DND-41 (cell line): ENCODE measurements around the gene SPSB1.
A peak's percentile ranks its signal among the peaks of the same experiment; 100 is the strongest.

ENCODE experiments used
- ATAC-seq: fragments of 200-7000 bp; cut with Tn5 transposase; 3 replicates; pipeline ENCODE4 v1.9.1; 2021; ENCODE audit warnings: low read depth; ENCODE audit not compliant: insufficient read depth
- DNase-seq: peaks from one replicate; pipeline ENCODE4 v3.0.0-alpha.2; 2020
- H2AFZ ChIP-seq: 2 replicates; pipeline ENCODE4 v1.6.0; 2012; ENCODE audit warnings: low read depth, low read length
- H3K27ac ChIP-seq: 2 replicates; pipeline ENCODE4 v1.5.1; 2012; ENCODE audit warnings: low read length, inconsistent platforms
- H3K27me3 ChIP-seq: fragments of 200-600 bp; sonication (generic); 2 replicates; pipeline ENCODE4 v1.6.0; 2012; ENCODE audit warnings: low read length, mild to moderate bottlenecking, inconsistent platforms; ENCODE audit not compliant: insufficient read depth, poor library complexity
- H3K36me3 ChIP-seq: 2 replicates; pipeline ENCODE4 v1.5.1; 2012; ENCODE audit warnings: low read length, inconsistent platforms; ENCODE audit not compliant: insufficient read depth
- H3K4me1 ChIP-seq: 2 replicates; pipeline ENCODE4 v1.5.1; 2012; ENCODE audit warnings: mild to moderate bottlenecking, low read length; ENCODE audit not compliant: insufficient read depth
- H3K4me2 ChIP-seq: 2 replicates; pipeline ENCODE4 v1.6.0; 2012; ENCODE audit warnings: mild to moderate bottlenecking, moderate library complexity, low read length, inconsistent platforms; ENCODE audit not compliant: insufficient read depth
- H3K4me3 ChIP-seq, 2 experiments: fragments of 200-600 bp in 1 of 2; shearing (Covaris generic) in 1 of 2; 2 replicates each; pipeline ENCODE4 v1.5.1; 2012 to 2016; ENCODE audit warnings: inconsistent platforms in 2 of 2, low read length in 2 of 2, mild to moderate bottlenecking in 2 of 2, low read depth in 1 of 2, moderate library complexity in 1 of 2
- H3K79me2 ChIP-seq: 2 replicates; pipeline ENCODE4 v1.6.0; 2012; ENCODE audit warnings: low read length, inconsistent platforms; ENCODE audit not compliant: insufficient read depth
- H3K9ac ChIP-seq: 2 replicates; pipeline ENCODE4 v1.6.0; 2012; ENCODE audit warnings: low read depth, mild to moderate bottlenecking, inconsistent platforms, low read length, moderate library complexity
- H3K9me3 ChIP-seq: 2 replicates; pipeline ENCODE4 v1.5.1; 2012; ENCODE audit warnings: low read length, moderate library complexity, mild to moderate bottlenecking, inconsistent platforms; ENCODE audit not compliant: insufficient read depth, severe bottlenecking
- H4K20me1 ChIP-seq: 2 replicates; pipeline ENCODE4 v1.6.0; 2012; ENCODE audit warnings: low read length; ENCODE audit not compliant: insufficient read depth
- EZH2 ChIP-seq: IDR thresholded peaks from 3 replicates; pipeline ENCODE4 v1.6.1; 2012; ENCODE audit warnings: borderline replicate concordance, low read depth, mild to moderate bottlenecking, moderate library complexity, low read length, inconsistent platforms; ENCODE audit not compliant: severe bottlenecking
- TF ChIP-seq, protein P1 (sequence below): IDR thresholded peaks from 2 replicates; pipeline ENCODE4 v1.5.1; 2012; ENCODE audit warnings: borderline replicate concordance, low read length, moderate library complexity, mild to moderate bottlenecking; ENCODE audit not compliant: poor library complexity, severe bottlenecking; ENCODE audit errors: extremely low read depth

The SPSB1 gene

DNA sequence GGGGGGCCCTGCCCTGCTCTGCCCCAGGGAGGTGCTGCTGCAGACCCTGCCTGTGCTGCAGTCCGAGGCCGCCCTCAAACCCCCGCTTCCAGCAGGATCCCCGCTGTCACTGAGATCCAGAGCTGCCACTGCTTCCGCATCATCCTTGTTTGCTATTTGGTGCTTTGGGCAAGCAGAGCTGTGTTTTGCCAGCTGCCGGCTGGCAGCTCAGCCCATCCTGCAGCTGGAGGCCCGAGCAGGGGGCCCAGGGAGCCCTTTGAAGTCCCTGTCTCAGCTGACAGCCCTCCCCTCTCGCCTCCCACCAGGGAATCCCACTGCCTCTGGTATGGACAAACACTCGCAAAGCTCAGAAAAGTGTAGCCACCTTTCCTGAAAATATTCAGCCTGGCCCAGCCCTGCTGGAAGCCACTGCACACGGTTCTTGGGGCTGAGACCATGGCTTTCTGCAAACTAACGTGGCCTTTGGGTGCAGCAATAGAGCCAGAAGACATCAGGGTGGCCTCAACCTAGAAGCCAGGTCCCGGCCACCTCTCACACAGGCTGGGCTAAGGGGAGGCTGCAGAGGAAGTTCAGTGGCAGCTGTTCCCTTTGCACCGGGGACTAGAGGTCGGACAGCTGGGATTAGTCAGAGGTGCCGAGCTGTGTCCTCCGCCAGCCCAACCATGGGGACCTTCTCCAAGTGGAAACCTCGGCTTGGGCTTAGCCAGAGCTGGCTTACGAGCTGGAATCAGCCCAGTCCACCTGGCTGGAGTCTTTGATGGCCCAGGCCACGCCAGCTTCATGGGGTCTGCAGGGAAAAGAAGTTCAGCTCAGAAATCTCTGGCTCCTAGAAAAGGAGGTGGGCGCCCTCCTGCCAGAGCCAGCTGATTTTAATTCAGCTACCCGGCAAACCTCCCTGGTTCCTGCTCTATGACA lies 107.1 kb downstream of the SPSB1 start:
- Histone ChIP-seq H4K20me1 (no peaks in the 10 kb centered on the region), H3K4me1 (peaks cover 59% of the 10 kb centered on the region), H3K9me3 (peaks cover 6% of the 10 kb centered on the region), H3K27me3 (no peaks in the 10 kb centered on the region), H3K9ac (peak overlapping the region; percentile 48), H2AFZ (no peak overlapping the region), H3K4me3 (no peak overlapping the region), H3K79me2 (no peaks in the 10 kb centered on the region), H3K36me3 (no peaks in the 10 kb centered on the region), H3K27ac (peak overlapping the region; percentile 94), H3K4me2 (peak overlapping the region; percentile 26)
- peak; percentile 75 for DNase-seq
- peak; percentile 18 for ATAC-seq
- TF ChIP-seq, protein P1, sequence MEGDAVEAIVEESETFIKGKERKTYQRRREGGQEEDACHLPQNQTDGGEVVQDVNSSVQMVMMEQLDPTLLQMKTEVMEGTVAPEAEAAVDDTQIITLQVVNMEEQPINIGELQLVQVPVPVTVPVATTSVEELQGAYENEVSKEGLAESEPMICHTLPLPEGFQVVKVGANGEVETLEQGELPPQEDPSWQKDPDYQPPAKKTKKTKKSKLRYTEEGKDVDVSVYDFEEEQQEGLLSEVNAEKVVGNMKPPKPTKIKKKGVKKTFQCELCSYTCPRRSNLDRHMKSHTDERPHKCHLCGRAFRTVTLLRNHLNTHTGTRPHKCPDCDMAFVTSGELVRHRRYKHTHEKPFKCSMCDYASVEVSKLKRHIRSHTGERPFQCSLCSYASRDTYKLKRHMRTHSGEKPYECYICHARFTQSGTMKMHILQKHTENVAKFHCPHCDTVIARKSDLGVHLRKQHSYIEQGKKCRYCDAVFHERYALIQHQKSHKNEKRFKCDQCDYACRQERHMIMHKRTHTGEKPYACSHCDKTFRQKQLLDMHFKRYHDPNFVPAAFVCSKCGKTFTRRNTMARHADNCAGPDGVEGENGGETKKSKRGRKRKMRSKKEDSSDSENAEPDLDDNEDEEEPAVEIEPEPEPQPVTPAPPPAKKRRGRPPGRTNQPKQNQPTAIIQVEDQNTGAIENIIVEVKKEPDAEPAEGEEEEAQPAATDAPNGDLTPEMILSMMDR: no peak
- no peak for TF ChIP-seq EZH2

DNA sequence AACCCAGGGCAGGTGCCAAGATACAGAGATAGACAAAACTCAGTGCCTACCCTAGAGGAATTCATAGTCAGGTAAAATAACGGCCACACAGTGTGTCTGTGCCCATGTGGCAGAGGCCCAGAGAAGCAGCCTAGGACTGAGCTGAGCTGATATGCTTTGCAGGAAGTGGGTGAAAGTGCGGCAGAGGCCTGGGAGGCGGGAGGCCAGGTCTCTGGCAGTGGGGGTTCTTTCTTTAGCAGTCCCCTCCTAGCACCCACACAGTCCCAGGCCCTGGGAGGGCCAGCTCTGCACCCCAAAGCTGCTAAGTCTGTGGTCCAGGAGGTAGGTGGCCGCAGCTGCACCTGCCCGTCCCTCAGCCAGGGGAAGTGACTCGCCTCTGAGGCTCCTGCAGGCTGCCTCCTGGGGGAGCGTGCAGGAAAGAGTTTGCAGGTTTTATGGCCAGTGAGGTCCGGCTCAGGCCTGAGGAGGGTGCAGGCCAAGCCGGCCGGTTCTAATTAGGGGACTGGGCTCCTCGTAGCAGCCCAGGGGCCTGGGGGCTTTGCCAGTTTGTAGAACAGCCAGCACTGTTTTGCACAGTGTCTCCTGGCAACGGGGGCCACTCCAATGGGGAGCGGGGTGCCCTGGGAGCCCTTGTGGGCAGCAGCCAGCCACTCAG lies 107.9 kb downstream of the SPSB1 start:
- TF ChIP-seq, protein P1: peak; percentile 11
- TF ChIP-seq EZH2: no peak
- Histone ChIP-seq H3K27ac (peak overlapping the region; percentile 94), H3K79me2 (no peaks in the 10 kb centered on the region), H4K20me1 (no peaks in the 10 kb centered on the region), H3K4me1 (peaks cover 67% of the 10 kb centered on the region), H2AFZ (no peak overlapping the region), H3K27me3 (no peaks in the 10 kb centered on the region), H3K9ac (peak overlapping the region; percentile 48), H3K4me3 (no peak overlapping the region), H3K9me3 (no peaks in the 10 kb centered on the region), H3K4me2 (no peak overlapping the region; the same call in 1 of the 2 replicates), H3K36me3 (no peaks in the 10 kb centered on the region)
- DNase-seq (peak; percentile 88), ATAC-seq (peak; percentile 82)

DNA sequence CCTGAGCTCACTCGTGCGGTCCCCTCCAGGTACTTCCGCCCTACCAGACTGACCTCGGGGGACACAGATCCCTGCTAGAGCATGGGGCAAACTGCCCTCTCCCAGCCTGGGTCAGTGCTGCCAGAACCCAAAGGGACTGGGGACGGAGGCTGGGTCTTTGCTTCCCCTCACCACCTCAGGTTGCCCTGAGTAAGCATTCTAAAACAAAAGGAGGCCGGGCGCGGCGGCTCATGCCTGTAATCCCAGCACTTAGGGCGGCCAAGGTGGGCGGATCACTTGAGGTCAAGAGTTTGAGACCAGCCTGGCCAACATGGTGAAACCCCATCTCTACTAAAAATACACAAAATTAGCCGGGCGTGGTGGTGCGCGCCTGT lies 108.4 kb downstream of the SPSB1 start:
- Histone ChIP-seq H3K4me3 (no peak overlapping the region), H3K4me1 (peaks cover 72% of the 10 kb centered on the region), H4K20me1 (no peaks in the 10 kb centered on the region), H3K9me3 (no peaks in the 10 kb centered on the region), H3K4me2 (no peak overlapping the region), H3K9ac (peak overlapping the region; percentile 48), H3K27ac (peak overlapping the region; percentile 94), H3K79me2 (no peaks in the 10 kb centered on the region), H2AFZ (no peak overlapping the region), H3K36me3 (no peaks in the 10 kb centered on the region), H3K27me3 (no peaks in the 10 kb centered on the region)
- no peak for DNase-seq
- TF ChIP-seq, protein P1: no peak
- TF ChIP-seq EZH2: no peak
- ATAC-seq: no peak
